Breast epithelium (tissue), 4 donors: Measurements from ENCODE around the gene UBR3. TPM values are rescaled to one million over a fixed set of nuclear protein-coding genes. Genes with fewer than 3 reads are reported as not detected.

Experiments
- DNase-seq, 2 donors: peaks; one replicate each; pipeline ENCODE4 v3.0.0-alpha.2; 2019; ENCODE audit warnings: low spot score in 2 of 2
- H3K27ac ChIP-seq, 2 donors: fragments of 200-600 bp; sonication (generic) in 1 of 2; one replicate each; pipeline ENCODE4 v1.5.1; 2016 to 2019; ENCODE audit warnings: mild to moderate bottlenecking in 1 of 2
- H3K27me3 ChIP-seq, 2 donors: fragments of 200-600 bp; sonication (generic) in 1 of 2; one replicate each; pipeline versions ENCODE4 v1.5.1 to v1.6.0; 2017 to 2019; ENCODE audit warnings: control low read depth in 1 of 2, mild to moderate bottlenecking in 1 of 2
- H3K36me3 ChIP-seq: fragments of 200-600 bp; one replicate; pipeline ENCODE4 v1.5.1; 2019
- H3K4me1 ChIP-seq, 2 donors: fragments of 200-600 bp; sonication (generic); one replicate each; pipeline ENCODE4 v1.5.1; 2016 to 2019; ENCODE audit warnings: control low read depth in 1 of 2
- H3K4me3 ChIP-seq, 3 donors: fragments of 200-600 bp; sonication (generic); 1 replicate in 2 of 3; 2 replicates in 1 of 3; pipeline ENCODE4 v1.5.1; 2016 to 2019; ENCODE audit warnings: mild to moderate bottlenecking in 3 of 3, moderate library complexity in 2 of 3
- H3K9me3 ChIP-seq, 2 donors: fragments of 200-600 bp; sonication (generic) in 1 of 2; one replicate each; pipeline ENCODE4 v1.5.1; 2016 to 2019; ENCODE audit warnings: control low read depth in 1 of 2
- POLR2A ChIP-seq: fragments of 450-650 bp; IDR thresholded peaks from one replicate; pipeline ENCODE4 v1.6.1; 2016; ENCODE audit warnings: antibody characterized with exemption, mild to moderate bottlenecking, moderate library complexity
- POLR2AphosphoS5 ChIP-seq, 3 donors: sonication (generic); formaldehyde crosslinking; IDR thresholded peaks; one replicate each; pipeline ENCODE4 v1.6.1; 2017; ENCODE audit warnings: antibody characterized with exemption in 3 of 3
- intact Hi-C: fragments of 100-400 bp; cut with DNase I; formaldehyde crosslinking; loops from one replicate; pipeline ENCODE4 v1.15.1; 2023; ENCODE audit warnings: low total_unique reads
- total RNA-seq, 3 donors: library from RNA; depleted of rRNA; stranded (reverse); fragments of >200 nt; gene quantifications; one replicate each; pipeline ENCODE4 v1.1.0, GENCODE V29; 2016
- TF ChIP-seq, protein P1 (sequence below), 3 donors: fragments of 450-650 bp; IDR thresholded peaks; one replicate each; pipeline ENCODE4 v1.5.1; 2016 to 2017; ENCODE audit warnings: antibody characterized with exemption in 3 of 3, mild to moderate bottlenecking in 3 of 3, moderate library complexity in 3 of 3

The UBR3 gene
- total RNA-seq, 3 donors from 2014 or later: 75.7 to 110 (median 108) TPM

DNA sequence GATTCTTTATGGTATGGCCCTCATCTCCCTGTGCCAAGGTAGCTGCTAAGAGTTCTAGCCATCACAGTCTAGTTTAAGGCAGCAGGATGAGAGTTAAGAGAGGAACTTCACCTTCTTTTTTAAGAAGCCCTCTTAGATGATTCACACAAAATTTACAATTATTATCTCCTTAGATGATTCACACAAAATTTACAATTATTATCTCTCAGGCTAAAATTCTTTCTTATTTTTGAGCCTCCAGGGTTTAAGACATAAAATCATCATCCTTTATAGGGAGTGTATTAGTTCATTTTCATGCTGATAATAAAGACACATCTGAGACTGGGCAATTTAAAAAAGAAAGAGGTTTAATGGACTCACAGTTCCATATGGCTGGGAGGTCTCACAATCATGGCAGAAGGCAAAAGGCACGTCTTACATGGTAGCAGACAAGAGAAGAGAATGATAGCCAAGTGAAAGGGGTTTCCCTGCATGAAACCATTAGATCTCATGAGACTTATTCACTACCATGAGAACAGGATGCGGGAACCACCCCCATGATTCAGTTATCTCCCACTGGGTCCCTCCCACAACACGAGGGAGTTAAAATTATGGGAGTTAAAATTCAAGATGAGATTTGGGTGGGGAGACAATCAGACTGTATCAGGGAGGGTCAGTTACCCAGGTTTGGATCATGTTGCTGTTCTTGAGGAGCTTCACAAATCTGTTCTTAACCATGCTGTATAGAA, 217.7 kb downstream of the UBR3 start:
- TF ChIP-seq POLR2AphosphoS5 (IDR thresholded peaks at IDR 0.05): no peak
- TF ChIP-seq, protein P1, sequence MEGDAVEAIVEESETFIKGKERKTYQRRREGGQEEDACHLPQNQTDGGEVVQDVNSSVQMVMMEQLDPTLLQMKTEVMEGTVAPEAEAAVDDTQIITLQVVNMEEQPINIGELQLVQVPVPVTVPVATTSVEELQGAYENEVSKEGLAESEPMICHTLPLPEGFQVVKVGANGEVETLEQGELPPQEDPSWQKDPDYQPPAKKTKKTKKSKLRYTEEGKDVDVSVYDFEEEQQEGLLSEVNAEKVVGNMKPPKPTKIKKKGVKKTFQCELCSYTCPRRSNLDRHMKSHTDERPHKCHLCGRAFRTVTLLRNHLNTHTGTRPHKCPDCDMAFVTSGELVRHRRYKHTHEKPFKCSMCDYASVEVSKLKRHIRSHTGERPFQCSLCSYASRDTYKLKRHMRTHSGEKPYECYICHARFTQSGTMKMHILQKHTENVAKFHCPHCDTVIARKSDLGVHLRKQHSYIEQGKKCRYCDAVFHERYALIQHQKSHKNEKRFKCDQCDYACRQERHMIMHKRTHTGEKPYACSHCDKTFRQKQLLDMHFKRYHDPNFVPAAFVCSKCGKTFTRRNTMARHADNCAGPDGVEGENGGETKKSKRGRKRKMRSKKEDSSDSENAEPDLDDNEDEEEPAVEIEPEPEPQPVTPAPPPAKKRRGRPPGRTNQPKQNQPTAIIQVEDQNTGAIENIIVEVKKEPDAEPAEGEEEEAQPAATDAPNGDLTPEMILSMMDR (IDR thresholded peaks at IDR 0.05): no peak
- TF ChIP-seq POLR2A: no peak
- Histone ChIP-seq H3K4me3 (no peak overlapping the region), H3K9me3 (no peaks in the 10 kb centered on the region), H3K27me3 (no peaks in the 10 kb centered on the region), H3K27ac (no peak overlapping the region), H3K36me3 (no peaks in the 10 kb centered on the region), H3K4me1 (no peaks in the 10 kb centered on the region)
- no peak for DNase-seq
- intact Hi-C loops: no loop called here

DNA sequence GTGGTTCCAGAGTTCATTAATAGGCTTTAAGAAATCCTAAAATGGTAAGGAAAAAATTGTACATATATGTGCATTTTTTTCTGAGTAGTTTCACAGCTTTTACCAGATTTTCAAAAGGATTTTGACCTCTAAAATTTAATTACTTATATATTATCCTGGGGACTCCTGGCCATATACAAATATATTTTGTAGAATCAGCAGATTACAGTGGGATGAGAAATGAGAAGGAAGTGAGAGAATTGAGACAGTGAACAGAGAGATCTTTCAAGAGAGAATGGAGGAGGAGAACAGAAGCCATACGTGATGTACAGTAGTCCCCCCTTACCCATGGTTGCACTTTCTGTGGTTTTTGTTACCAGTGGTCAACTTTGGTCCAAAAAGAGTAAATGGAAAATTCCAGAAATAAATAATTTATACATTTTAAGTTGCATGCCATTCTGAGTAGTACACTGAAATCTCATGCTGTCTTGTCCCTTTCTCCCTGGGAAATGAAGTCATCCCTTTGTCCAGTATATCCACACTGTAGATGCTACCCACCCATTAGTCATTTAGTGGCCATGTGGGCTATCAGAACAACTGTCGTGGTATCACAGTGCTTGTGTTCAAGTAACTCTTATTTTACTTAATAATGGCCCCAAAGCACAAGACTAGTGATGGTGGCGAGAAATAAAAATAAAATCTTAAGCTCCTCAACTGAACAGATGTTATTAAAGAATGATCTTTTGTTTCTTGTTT, 220.2 kb downstream of the UBR3 start:
- Histone ChIP-seq H3K4me3 (no peak overlapping the region), H3K27me3 (no peaks in the 10 kb centered on the region), H3K4me1 (no peaks in the 10 kb centered on the region), H3K36me3 (no peaks in the 10 kb centered on the region), H3K27ac (no peak overlapping the region), H3K9me3 (no peaks in the 10 kb centered on the region)
- TF ChIP-seq, protein P1 (IDR thresholded peaks at IDR 0.05): no peak
- no peak for TF ChIP-seq POLR2AphosphoS5 (IDR thresholded peaks at IDR 0.05)
- no peak for TF ChIP-seq POLR2A
- no peak for DNase-seq
- intact Hi-C loops: no loop called here

DNA sequence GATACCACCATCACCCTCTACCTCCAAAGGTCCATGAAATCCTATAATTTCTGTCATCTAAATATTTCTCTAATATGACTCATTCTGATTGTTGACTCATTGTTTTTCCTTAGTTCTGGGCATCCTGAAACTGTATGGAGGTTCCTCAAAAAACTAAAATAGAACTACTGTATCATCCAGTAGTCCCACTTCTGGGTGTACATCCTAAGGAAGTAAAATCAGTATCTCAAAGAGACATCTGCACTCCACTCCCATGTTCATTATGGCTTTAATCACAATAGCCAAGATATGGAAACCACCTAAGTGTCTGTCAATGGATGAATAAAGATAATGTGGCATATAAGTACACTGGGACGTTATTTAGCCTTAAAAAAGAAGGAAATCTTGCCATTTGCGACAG, 224.9 kb downstream of the UBR3 start:
- no peak for DNase-seq
- Histone ChIP-seq H3K9me3 (no peaks in the 10 kb centered on the region), H3K27me3 (no peaks in the 10 kb centered on the region), H3K4me3 (no peak overlapping the region), H3K4me1 (no peaks in the 10 kb centered on the region), H3K27ac (no peak overlapping the region), H3K36me3 (no peaks in the 10 kb centered on the region)
- no peak for TF ChIP-seq POLR2AphosphoS5 (IDR thresholded peaks at IDR 0.05)
- TF ChIP-seq, protein P1 (IDR thresholded peaks at IDR 0.05): no peak
- intact Hi-C loops: no loop called here

DNA sequence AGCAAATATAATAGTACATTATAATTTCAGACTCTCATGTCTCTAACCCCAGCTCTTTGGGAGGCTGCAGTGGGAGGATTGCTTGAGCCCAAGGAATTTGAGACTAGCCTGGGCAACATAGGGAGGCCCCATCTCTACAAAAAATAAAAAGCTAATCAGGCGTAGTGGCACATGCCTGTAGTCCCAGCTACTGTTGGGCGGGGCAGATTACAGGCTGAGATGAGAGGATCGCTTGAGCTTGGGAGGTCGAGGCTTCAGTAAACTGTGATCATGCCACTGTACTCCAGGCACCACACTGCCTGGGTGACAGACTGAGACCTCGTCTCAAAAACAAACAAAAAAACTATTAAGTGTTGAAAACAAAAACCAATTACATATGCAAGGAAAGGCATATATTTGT, 227.7 kb downstream of the UBR3 start:
- H3K27me3 ChIP-seq: no peaks in the 10 kb centered on the region
- intact Hi-C loops: no loop called here
- H3K9me3 ChIP-seq: no peaks in the 10 kb centered on the region
- H3K36me3 ChIP-seq: no peaks in the 10 kb centered on the region
- DNase-seq: no peak
- H3K4me3 ChIP-seq: no peak overlapping the region
- TF ChIP-seq, protein P1 (IDR thresholded peaks at IDR 0.05): no peak
- TF ChIP-seq POLR2A: no peak
- TF ChIP-seq POLR2AphosphoS5 (IDR thresholded peaks at IDR 0.05): no peak
- H3K27ac ChIP-seq: no peak overlapping the region
- no peaks in the 10 kb centered on the region for H3K4me1 ChIP-seq

DNA sequence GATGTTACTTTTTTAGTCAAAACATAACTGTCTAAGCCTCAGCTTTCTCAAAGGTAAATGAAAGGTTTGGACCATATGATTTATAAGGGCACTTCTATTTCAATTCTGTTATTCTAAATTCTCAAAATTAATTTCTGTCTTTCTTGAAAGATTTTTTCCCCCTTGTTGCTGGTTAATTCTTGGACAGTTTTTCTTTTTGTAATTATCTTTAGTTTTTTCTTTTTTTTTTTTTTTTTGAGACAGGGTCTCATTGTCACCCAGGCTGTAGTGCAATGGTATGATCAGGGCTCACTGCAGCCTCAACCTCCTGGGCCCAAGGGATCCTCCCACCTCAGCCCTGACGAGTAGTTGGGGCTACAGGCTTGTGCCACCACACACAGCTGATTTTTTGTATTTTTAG, 229.6 kb downstream of the UBR3 start:
- Histone ChIP-seq H3K27ac (no peak overlapping the region), H3K27me3 (no peaks in the 10 kb centered on the region), H3K4me1 (no peaks in the 10 kb centered on the region), H3K9me3 (no peaks in the 10 kb centered on the region), H3K4me3 (no peak overlapping the region), H3K36me3 (no peaks in the 10 kb centered on the region)
- intact Hi-C loops: no loop called here
- TF ChIP-seq POLR2A: no peak
- TF ChIP-seq, protein P1 (IDR thresholded peaks at IDR 0.05): no peak
- no peak for TF ChIP-seq POLR2AphosphoS5 (IDR thresholded peaks at IDR 0.05)
- no peak for DNase-seq
